Astrocyte of the cerebellum (primary cell): ENCODE results near the gene TULP3.

ENCODE experiments used
- DNase-seq: peaks from one replicate; pipeline ENCODE4 v3.0.0-alpha.2; 2011; ENCODE audit warnings: low read depth
- H3K4me3 ChIP-seq: 2 replicates; pipeline ENCODE4 v1.5.1; 2011; ENCODE audit warnings: mild to moderate bottlenecking, low read depth, low read length, moderate library complexity
- in situ Hi-C: cut with HindIII; loops from 2 replicates; pipeline ENCODE4 v1.10.0; 2017; ENCODE audit warnings: low sequenced_read_pairs
- TF ChIP-seq, protein P1 (sequence below): IDR thresholded peaks from 2 replicates; pipeline ENCODE4 v1.5.1; 2012; ENCODE audit warnings: low read length, low read depth, moderate library complexity, mild to moderate bottlenecking; ENCODE audit errors: missing control alignments

TULP3 gene

DNA sequence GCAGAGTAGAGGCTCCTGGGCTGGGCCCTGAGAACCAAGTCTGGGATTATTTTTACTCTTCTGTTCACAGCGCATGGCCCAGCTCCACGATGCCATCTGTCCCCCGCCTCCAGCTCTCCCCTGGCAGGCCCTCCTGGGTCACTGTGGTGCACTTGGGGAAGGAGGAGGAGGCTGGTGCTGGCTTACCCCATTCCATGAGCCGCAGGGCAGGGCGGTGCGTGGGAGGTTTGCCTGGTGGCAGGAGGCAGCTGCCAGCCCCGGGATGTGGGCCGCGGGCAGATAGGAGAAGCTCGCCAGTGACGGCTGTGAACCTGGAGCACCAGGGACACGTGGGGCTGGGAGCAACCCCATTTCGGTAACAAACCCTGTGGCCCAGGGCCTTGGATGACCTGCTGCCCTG, 91.7 kb downstream of the TULP3 start:
- TF ChIP-seq, protein P1, sequence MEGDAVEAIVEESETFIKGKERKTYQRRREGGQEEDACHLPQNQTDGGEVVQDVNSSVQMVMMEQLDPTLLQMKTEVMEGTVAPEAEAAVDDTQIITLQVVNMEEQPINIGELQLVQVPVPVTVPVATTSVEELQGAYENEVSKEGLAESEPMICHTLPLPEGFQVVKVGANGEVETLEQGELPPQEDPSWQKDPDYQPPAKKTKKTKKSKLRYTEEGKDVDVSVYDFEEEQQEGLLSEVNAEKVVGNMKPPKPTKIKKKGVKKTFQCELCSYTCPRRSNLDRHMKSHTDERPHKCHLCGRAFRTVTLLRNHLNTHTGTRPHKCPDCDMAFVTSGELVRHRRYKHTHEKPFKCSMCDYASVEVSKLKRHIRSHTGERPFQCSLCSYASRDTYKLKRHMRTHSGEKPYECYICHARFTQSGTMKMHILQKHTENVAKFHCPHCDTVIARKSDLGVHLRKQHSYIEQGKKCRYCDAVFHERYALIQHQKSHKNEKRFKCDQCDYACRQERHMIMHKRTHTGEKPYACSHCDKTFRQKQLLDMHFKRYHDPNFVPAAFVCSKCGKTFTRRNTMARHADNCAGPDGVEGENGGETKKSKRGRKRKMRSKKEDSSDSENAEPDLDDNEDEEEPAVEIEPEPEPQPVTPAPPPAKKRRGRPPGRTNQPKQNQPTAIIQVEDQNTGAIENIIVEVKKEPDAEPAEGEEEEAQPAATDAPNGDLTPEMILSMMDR: no peak
- H3K4me3 ChIP-seq: no peak overlapping the region
- no peak for DNase-seq
- in situ Hi-C loops: no loop called here

DNA sequence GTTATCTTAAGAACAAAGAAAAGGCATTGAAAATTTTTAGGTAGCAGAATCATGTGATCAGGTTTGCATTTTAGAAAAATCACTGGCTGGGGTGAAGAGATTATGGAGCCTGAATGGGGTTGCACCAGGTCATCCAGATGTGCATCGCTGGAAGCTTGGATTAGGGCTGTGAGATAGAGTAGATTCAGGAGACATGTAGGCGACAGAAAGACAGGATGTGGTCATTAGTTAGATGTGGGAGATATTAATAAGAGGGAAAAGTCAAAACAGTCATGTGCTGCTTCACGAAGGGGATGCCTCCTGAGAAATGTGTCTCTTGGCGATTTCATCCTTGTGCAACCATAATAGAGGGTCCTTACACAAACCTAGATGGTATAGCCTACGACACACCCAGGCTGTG, 93.6 kb downstream of the TULP3 start:
- no peak overlapping the region for H3K4me3 ChIP-seq
- DNase-seq: no peak
- TF ChIP-seq, protein P1: no peak
- in situ Hi-C loops: no loop called here

DNA sequence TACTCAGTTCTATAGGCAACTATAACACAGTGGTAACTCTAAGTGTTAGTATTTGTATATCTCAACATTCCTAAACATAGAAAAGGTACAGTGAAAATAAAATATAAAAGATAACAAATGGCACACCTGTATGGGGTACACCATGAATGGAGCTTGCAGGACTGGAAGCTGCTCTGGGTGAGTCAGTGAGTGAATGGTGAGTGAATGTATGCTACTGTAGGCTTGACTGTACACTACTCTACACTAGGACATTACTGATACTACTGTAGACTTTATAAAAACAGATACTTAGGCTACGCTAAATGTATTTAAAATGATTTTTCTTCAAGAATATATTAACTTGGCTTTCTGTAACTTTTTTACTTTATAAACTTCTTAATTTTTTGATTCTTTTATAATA, 94.0 kb downstream of the TULP3 start:
- H3K4me3 ChIP-seq: no peak overlapping the region
- TF ChIP-seq, protein P1: no peak
- in situ Hi-C loops: no loop called here
- no peak for DNase-seq

DNA sequence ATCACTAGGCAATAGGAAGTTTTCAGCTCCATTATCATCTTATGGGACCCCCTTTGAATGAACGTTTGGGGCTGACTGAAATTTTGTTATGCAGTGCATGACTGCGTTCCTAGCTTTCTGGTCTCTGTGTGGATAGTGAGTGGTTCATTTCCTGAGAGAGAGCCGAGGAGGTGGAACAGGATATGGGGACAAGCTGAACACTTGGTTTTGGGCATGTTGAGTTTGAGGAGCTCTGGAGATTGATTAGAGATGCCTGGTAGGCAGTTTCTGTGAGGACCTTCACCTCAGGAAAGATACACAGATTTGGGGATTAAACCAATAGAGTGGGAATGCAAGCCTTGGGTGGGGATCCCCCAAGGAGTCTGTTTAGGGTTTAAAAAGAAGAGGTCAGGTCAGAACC, 96.2 kb downstream of the TULP3 start:
- TF ChIP-seq, protein P1: no peak
- in situ Hi-C loops: no loop called here
- DNase-seq: no peak
- H3K4me3 ChIP-seq: no peak overlapping the region

DNA sequence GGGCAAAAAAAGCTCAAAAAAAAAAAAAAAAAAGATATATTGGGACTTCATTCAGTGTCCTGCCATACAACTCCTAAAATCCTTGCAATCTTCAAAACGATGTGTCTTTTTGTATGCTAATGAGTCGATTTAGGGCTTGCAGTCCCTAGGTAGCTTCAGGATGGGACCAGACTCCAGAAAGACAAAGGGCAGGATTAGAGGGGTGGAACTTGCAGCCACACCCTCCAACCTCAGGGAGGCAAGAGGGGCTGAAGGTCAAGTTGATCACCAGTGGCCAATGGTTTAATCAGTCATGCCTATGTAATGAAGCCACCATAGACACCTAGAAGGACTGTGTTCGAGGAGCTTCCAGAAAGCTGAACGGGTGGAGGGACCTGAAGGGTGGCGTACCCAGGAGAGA, 97.8 kb downstream of the TULP3 start:
- in situ Hi-C loops: no loop called here
- DNase-seq: no peak
- H3K4me3 ChIP-seq: no peak overlapping the region
- TF ChIP-seq, protein P1: no peak
